HG03558 (cell line): Measurements from ENCODE around the gene PPP2R5B.

Experiments used
- ATAC-seq: cut with Tn5 transposase; IDR thresholded peaks from one replicate; pipeline ENCODE4 v1.9.1; 2021; ENCODE audit warnings: moderate number of reproducible peaks; ENCODE audit not compliant: unreplicated experiment; ENCODE audit errors: extremely low read depth

PPP2R5B gene

DNA sequence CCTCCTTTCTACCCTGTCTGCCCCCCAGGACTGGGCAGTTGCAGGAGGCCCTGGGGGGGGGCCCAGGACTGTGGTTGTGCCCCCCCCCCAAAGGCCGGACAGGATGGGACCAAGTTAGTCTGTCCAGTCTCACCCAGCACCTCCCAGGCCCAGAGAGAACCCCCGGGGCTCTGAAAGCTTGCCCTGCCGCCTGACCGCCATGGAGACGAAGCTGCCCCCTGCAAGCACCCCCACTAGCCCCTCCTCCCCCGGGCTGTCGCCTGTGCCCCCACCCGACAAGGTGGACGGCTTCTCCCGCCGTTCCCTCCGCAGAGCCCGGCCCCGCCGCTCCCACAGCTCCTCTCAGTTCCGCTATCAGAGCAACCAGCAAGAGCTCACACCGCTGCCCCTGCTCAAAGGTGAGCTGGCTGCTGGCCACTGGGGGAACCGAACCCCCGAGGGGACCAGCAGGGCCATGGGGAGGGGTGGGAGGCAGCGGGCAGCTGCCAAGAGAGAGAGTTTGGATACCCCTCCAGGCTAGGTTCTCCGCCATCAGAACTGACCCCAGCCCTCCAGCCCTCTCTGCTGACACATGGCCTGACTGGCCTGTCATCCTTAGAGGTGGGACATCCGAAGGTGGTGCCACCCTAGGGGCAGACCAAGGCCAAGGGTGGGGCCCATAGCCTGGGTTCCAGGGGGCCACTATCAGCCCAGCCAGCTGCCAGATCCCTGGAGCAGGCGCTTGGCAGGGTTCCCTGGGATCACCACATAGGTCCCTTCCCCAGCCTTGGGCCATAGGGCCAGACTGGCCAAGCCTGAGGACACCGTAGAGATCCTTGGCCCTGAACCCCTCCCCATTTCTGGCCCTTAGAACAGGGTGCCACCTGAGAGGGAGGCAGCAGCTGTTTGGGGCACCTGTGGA, 1.3 kb downstream of the PPP2R5B start:
- ATAC-seq = no peak

- ATAC-seq = no peak
These were observed 2.2 kb downstream of the PPP2R5B start for GRCh38 chr11:64926689-64927088.

DNA sequence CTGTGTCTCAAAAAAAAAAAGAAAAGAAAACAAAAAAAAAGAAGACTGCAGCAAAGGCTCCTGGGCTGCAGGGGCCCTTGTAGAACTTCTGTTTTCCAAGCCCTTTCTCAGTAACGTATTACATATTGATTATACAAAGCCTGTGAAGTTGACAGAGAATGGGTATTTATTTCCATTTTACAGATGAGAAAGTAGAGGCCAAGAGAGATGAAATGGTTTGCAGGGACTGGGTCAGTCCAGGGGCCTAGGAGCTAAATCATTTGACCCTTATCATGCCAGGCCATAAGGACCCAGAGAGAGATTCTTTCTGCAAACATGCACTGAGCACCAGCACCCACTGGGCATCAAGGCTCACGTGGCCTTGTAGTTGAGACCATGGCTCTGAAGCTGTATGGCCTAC, 4.5 kb downstream of the PPP2R5B start:
- ATAC-seq = no peak

DNA sequence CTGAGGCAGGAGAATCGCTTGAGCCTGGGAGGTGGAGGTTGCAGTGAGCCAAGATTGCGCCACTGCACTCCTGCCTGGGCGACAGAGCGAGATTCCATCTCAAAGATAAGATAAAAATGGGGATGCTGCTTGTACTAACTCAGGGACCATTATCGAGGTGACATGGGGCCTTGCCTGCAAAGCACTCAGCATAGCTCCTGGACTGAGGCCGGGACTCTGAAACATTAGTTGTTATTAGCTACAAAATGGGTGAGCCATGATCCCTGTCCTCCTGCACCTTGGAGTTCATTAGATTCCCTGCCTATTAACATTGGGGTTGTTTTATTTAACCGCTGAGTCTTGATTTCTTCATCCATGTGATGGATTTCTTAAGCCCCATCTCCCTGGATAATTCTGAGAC, 5.1 kb downstream of the PPP2R5B start:
- no peak for ATAC-seq

- no peak for ATAC-seq
These were observed 5.9 kb downstream of the PPP2R5B start for GRCh38 chr11:64930340-64930739.

- no peak for ATAC-seq
These were observed 6.8 kb downstream of the PPP2R5B start for GRCh38 chr11:64931290-64931689.

GRCh38 chr11:64932324-64932723, 7.8 kb downstream of the PPP2R5B start:
- no peak for ATAC-seq

DNA sequence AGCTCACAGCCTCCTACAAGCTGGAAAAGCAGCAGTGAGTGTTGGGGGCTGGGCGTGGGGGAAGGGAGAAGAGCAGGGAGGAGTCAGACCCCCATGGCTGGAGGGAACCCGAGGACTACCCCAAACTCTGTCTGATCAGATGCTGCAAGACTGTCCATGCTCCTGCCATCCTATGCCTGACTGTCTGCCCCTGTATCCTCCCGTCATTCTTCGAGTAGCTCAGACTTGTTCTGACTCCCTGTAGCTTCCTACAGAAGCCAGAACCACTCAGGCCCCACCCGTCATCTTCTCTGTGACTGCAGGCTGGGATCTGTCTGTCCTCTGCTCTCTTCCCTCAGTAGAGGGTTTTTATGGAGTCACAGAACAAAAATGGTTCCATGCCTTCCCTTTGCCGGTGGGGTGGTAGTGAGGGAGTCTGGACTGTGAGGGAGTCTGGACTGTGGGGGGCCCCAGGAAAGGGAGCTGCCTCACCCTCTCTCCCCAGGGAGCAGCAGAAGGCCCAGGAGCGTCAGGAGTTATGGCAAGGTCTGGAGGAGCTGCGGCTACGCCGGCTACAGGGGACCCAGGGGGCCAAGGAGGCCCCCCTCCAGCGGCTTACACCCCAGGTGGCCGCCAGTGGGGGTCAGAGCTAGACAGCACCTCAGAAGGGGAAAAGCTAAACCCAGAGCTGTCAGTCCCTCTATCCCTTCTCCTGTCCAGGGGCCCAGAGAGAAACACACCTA, 8.9 kb downstream of the PPP2R5B start:
- no peak for ATAC-seq

- ATAC-seq = no peak
These were observed 9.6 kb downstream of the PPP2R5B start for GRCh38 chr11:64933935-64934681.

DNA sequence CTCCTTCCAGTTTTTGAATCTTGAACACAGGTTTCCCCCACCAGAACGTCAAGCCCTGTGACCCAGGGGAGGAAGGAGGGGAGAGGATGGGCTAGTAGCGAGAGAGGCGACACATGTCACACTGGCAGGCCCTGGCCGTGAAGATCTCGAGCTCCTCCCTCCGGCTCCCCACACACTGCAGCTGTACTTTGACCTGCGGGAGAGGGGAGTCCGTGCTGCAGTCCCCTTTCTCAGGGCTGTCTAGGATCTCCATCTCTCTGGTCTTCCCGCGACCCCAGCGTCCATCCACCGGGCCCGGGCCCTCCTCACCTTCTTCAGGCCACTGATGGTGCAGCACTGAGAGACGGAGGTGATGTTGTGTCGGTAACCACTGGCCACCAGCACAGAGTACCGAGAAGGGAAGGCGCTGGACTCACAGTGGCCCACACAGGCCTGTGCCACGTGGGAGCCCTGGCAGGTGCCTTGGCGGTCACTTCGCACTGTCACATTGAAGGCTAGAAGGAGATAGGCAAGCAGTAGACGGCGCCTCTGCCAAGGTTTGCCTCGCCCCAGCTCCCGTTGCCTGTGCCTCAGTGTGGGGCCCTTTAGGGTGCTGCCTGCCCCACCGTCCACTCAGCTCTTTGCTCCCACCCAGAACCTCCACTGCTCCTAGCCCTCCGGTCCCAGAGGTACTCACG, 10.3 kb downstream of the PPP2R5B start:
- ATAC-seq = no peak

GRCh38 chr11:64935359-64936081, 11.0 kb downstream of the PPP2R5B start, which contains the start of gene GPHA2:
GPHA2 (minus strand) TSS chr11:64935893; CDS start chr11:64935460, 433 bp downstream.
- no peak for ATAC-seq

DNA sequence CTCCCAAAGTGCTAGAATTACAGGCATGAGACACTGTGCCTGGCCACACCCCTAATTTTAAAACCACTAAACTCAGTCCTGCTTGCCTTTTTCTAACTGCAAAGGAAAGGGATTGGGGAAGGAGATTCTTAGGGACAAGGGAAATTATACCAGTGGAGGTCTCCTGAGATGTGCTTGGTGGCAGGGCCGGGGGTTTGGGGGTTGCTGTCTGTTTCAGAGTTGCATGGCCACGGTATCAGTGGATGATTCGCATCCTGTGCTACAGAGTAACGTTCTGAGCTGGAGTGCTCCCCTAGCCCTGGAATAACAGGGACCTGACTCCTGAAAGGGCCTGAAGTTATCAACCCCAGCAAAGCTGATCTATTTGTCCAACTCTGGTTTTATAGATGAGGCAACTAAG, 12.1 kb downstream of the PPP2R5B start:
- ATAC-seq = no peak

DNA sequence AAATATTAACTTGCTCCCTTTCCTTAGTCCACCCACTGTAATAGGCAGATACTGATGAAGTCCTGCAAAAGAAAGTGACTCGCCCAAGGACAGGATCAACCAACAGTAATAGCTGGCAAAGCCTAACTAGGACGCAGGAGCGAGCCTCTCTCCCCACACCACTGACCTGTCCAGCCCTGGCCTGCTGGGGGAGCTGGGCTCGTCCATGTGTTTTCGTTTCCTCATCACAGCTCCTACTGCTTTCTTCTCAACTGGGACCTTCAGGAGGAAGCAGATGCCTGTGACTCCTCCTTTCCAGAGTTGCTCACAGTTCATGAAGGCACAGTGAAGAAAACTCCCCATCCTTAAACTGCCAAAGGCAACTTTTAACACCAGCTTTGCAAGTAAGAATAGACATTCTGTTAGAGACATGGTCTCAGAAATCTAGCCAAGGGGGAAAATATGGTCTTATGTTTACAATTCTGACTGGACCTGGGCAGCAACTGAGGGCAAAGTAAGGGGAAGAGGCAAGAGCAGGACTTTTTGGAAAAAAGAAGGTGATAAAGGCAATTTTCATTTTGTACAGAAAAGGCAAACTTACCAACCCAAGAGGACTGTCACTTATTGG, 22.8 kb downstream of the PPP2R5B start:
- no peak for ATAC-seq

- no peak for ATAC-seq
These were observed 27.0 kb downstream of the PPP2R5B start for GRCh38 chr11:64951529-64951928.

GRCh38 chr11:64954201-64954600, 29.7 kb downstream of the PPP2R5B start:
- ATAC-seq = no peak

DNA sequence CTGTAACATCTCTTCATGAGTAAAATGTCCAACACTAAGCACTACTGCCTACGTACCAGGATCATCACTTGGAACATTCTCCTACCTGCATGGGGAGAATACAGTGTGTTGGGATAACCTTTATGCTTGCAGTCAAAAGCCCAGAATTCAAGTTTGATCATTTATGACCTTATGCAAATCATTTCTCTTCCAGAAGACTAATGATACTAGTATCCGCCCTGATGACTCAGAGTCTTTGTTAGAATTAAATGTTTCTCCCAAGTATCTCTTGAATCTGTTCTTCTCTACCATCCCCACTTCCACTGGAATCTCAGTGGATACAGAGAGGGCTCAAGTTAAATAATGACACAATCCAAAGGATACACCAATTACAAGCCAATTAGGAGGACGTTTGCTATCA, 35.0 kb downstream of the PPP2R5B start:
- ATAC-seq = no peak

DNA sequence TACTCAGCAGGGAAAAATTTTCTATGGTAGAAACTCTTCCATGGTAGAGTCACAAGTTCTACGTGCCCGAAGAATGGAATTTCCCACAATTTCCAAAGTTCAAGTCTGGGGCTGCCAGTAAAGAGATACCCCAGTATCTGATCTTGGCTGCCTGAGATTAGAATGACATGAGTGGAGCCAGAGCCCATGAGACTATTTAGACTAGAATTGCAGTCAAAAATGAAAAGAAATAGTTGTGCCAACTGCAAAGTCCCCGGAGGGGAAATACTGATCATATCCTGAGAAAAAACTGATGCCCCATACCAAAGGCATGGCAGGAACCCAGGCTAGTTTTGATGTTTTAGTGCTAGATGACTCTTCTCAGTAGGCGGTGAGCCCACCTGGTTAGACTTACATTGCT, 36.2 kb downstream of the PPP2R5B start:
- ATAC-seq = no peak

DNA sequence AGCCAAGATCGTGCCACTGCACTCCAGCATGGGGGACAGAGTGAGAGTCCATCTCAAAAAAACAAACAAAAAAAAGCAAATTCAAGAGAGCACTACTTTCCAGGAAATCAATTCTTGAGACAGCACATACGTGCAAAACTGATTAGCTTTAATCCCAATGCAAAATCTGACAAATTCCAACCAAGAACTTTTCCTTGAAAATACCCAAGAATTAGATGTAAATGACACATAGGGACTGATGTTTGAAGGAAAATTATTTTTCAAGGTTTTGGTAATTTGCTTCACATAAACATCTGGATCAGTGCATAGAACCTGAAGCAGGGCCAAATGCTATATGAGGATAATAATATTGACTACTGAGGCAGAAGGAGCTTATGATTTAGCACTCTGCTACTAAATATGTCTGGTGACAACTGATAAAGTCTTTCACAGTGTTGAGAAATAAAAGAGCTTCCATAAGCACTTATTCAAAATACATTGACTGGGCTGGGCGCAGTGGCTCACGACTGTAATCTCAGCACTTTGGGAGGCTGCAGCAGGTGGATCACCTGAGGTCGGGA, 38.7 kb downstream of the PPP2R5B start:
- no peak for ATAC-seq

DNA sequence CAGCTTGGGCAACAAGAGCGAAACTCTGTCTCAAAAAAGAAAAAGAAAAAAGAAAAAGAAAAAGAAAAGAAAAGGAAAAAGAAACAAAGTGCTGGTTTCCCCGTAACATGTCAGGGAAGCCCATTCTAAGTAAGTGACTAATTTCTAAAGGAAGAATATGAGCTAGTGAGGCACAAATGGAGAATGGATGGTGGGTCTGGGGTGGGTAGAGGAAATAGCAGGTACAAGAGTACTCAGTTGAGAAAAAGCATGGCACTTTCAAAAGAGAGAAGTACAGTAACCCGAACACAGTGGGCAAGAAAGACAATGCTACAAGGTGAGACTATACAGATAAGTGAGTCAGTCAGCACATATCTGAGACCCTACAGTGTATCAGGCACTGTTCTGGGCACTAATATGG, 42.9 kb downstream of the PPP2R5B start:
- ATAC-seq = no peak
